CD4-positive, alpha-beta T cell treated with Interleukin-21 for 1 hour (primary cell): ENCODE results near the gene CDH23.

Source experiments
- DNase-seq: peaks from one replicate; pipeline ENCODE4 v3.0.0-alpha.2; 2020

CDH23 gene

GRCh38 chr10:71610651-71611050 lies 213.9 kb downstream of the CDH23 start:
- no peak for DNase-seq

- no peak for DNase-seq
Observed at GRCh38 chr10:71611131-71611530, 214.4 kb downstream of the CDH23 start.

- no peak for DNase-seq
Observed at GRCh38 chr10:71611709-71612422, 215.1 kb downstream of the CDH23 start.

GRCh38 chr10:71613261-71613777 lies 216.6 kb downstream of the CDH23 start:
- no peak for DNase-seq

GRCh38 chr10:71613877-71614276 lies 217.2 kb downstream of the CDH23 start:
- DNase-seq: no peak

GRCh38 chr10:71614946-71615345 lies 218.2 kb downstream of the CDH23 start:
- no peak for DNase-seq

GRCh38 chr10:71615538-71616329 lies 219.0 kb downstream of the CDH23 start:
- DNase-seq: no peak

- no peak for DNase-seq
Observed at GRCh38 chr10:71616817-71617654, 220.3 kb downstream of the CDH23 start.

GRCh38 chr10:71618176-71618575 lies 221.5 kb downstream of the CDH23 start:
- DNase-seq: no peak

- no peak for DNase-seq
Observed at GRCh38 chr10:71618598-71618997, 221.9 kb downstream of the CDH23 start.

GRCh38 chr10:71620642-71621041 lies 223.9 kb downstream of the CDH23 start:
- DNase-seq: no peak

- no peak for DNase-seq
Observed at GRCh38 chr10:71621231-71622153, 224.8 kb downstream of the CDH23 start.

- DNase-seq: no peak
Observed at GRCh38 chr10:71622154-71622526, 225.4 kb downstream of the CDH23 start.

GRCh38 chr10:71622616-71623015 lies 225.9 kb downstream of the CDH23 start:
- no peak for DNase-seq

- DNase-seq: no peak
Observed at GRCh38 chr10:71623098-71623985, 226.6 kb downstream of the CDH23 start.

- DNase-seq: no peak
Observed at GRCh38 chr10:71623986-71624291, 227.2 kb downstream of the CDH23 start.

GRCh38 chr10:71625445-71626175 lies 228.9 kb downstream of the CDH23 start:
- no peak for DNase-seq

- no peak for DNase-seq
Observed at GRCh38 chr10:71627230-71627939, 230.7 kb downstream of the CDH23 start.

- no peak for DNase-seq
Observed at GRCh38 chr10:71627956-71628355, 231.2 kb downstream of the CDH23 start.

- DNase-seq: no peak
Observed at GRCh38 chr10:71629131-71629530, 232.4 kb downstream of the CDH23 start.
